TTC549 (cell line): ENCODE data around the gene ITGA1.
"Not testable (repeated sequence)": the region's sequence is repeated elsewhere in the genome, so short reads cannot be mapped to it uniquely, and the experiment has no call there.

Experiments used
- FAIRE-seq: peaks from 2 replicates; lab custom pipeline; 2012; peaks lifted over from hg19 to GRCh38; lab: Jason Lieb, UNC

Gene ITGA1

GRCh38 chr5:52964138-52964537 lies 176.4 kb downstream of the ITGA1 start:
- FAIRE-seq: no peak

DNA sequence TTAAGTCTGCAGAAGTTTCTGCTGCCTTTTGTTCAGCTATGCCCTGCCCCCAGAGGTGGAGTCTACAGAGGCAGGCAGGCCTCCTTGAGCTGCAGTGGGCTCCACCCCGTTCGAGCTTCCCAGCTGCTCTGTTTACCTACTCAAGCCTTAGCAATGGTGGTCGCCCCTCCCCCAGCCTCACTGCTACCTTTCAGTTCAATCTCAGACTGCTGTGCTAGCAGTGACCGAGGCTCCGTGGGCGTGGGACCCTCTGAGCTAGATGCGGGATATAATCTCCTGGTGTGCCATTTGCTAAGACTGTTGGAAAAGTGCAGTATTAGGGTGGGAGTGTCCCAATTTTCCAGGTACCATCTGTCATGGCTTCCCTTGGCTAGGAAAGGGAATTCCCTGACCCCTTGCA lies 188.4 kb downstream of the ITGA1 start:
- FAIRE-seq: not testable (repeated sequence)

DNA sequence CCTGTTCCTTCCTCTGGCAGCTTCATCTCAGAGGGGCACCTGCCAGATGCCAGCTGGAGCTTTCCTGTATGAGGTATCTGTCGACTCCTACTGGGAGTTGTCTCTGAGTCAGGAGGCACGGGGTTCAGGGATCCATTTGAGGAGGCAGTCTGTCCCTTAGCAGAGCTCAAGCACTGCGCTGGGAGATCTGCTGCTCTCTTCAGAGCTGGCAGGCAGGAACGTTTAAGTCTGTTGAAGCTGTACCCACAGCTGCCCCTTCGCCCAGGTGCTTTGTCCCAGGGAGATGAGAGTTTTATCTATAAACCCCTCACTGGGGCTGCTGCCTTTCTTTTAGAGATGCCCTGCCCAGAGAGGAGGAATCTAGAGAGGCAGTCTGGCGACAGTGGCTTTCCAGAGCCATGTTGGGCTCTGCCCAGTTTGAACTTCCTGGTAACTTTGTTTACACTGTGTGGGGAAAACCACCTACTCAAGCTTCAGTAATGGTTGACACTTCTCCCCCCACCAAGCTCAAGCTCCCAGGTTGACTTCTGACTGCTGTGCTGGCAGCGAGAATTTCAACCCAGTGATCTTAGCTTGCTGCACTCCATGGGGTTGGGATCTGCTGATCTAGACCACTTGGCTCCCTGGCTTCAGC lies 189.7 kb downstream of the ITGA1 start:
- FAIRE-seq: no peak

DNA sequence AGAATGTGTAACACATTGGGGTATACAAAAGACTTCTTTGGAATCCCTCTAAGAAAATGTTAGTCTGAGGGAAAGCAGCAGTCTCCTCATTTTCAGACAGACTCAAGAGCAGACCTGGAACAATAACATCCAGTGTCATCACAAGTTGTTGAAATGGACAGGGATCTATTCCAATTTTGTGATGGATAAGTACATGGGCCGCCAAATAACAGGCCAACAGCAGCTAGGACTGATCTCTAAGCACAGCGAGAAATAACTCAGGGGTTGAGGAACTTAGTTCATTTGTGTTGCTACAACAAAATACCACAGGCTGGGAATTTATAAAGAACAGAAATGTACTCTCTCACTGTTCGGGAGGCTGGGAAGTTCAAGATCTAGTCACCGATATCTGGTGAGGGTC lies 193.8 kb downstream of the ITGA1 start:
- no peak for FAIRE-seq

- no peak for FAIRE-seq
These were observed 196.3 kb downstream of the ITGA1 start for GRCh38 chr5:52983731-52984636.

DNA sequence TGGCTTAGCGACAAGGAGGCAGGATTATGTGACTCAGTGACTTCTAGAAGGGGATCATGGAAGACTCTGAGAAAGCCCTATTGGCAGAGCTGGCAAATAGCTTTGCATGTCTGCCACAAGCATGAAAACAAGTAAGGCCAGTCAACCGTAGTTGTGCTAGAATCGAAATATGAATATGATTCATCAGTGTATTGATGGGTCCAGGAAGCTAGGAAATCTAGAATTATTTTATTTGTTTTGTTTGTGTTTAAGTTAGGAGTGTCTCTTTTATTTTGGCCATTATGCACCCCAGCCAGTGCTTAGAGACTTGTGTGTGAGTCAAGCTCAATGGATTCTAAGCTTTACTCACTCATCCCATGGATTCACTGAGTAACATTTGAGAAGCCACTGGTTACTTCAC lies 197.6 kb downstream of the ITGA1 start:
- no peak for FAIRE-seq

DNA sequence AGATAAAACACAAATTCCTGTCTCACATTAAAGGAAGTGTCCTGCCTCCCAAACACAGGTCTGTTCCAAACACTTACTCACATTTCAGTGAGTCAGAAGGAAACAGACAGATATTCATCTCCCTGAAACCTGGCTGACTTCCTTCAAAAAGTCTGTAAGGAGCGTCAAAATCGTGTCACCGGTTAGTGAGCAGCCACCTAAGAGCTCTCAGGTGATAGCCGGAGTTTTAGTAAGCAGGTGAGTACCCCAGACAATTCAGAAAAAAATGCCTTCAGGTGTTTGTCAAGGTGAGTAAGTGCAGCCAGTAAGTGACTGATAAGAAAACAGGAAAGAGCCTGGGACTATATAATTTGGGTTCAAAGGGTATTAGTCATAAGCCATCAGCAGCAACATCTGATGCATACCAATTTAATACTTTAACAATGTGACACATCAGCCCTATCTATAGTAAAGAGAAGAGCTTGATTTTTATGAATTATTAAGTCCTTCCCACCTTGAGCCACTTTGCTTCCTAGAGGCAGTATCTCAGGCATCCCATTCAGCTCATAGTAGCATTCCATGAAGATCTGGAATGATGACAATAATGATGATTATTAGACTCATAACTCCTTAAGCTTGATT lies 200.1 kb downstream of the ITGA1 start:
- FAIRE-seq: no peak

DNA sequence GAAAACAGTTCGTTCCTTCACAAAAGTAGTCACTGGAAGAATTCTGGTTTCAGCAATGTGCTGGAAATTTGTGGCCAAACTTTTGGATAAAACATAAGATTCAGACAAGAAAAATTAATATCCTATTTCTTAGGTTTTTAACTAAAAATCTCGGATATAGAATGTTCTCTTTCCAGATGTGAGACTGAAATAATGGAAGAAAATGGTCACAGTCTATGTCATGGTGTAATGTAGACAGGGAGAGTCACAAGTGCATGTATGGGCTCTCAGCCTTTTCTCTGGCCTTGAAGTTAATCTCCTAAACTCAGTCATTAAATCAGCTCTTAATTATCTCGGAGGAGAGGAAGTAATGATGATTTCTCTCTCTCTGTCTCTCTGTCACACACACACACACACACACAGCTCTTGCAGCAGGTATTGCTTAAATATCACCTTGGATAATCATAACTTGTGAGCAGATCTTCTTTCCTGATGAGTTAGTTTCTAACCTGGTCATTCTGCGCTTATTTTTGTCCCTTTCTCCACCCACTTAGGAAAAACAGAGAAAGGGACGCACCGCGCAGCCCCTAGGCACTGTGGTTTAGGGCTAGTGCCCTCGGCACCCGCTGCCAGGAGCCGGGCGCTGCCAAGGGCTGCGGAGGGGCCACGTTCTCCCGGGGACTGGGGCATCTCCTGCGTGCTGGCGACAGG lies 200.8 kb downstream of the ITGA1 start:
- no peak for FAIRE-seq

GRCh38 chr5:52989025-52989780 lies 201.5 kb downstream of the ITGA1 start, which contains the start of gene ITGA2:
ITGA2 (plus strand) TSS chr5:52989352; CDS start chr5:52989469, 117 bp downstream.
- FAIRE-seq: no peak

GRCh38 chr5:52989781-52990527 lies 202.2 kb downstream of the ITGA1 start:
- no peak for FAIRE-seq

- FAIRE-seq: no peak
These were observed 202.8 kb downstream of the ITGA1 start for GRCh38 chr5:52990528-52990925.

DNA sequence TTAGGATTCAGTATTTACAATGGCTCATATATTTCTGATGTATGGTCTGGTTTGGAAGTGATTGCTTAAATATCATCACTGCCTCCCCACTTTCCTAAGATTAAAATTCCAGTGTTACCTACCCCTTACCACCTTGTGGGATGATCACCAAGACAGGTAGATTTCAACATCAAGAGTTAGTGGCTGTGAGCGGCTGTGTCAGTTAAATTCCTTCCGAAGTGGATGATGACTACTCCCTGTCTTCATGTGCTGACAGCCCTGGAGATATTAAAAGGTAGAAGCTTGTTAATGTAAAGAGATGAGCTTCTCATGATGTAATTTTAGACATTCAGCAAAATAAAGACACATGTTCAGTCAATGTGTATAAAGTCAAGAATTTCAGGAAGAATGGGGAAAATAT lies 205.7 kb downstream of the ITGA1 start:
- FAIRE-seq: no peak

GRCh38 chr5:52994266-52994665 lies 206.6 kb downstream of the ITGA1 start:
- no peak for FAIRE-seq

GRCh38 chr5:52995095-52995494 lies 207.4 kb downstream of the ITGA1 start:
- no peak for FAIRE-seq

DNA sequence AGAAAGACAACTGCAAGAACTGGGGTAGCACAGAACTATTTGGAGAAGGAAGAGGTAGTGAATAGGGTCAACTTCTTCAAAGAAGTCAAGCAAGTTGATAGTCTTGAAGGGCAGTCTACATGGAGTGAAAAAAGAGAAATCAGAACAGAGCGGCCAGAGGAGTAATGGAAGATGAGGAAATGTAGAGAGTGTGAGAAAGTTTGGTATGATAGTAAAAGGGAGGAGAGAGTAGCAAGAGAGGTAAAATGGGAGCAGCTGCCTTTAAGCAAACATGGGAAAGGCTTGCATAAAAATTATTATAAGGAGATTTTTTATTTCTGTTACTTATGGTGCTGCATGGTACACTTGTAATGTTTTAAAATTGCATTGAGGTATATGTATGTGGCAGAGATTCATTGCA lies 208.2 kb downstream of the ITGA1 start:
- FAIRE-seq: no peak

DNA sequence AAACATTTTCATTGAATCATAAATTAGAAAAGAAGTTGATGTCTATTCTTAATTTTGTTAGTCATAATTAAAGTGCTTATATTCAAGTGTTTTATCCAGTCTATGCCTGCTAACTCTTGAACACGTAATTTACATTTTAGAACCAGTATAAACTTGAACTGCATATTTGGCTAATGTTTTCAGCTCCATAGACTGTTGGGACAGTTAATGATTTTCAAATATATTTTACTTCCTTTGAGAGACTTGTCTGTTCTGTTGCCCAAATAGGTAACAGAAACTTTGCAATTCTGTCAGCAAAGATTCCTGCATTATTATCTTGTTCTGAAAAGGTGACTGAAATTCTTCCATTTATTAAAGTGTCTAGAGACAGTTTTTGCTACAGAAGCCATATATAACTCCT lies 209.3 kb downstream of the ITGA1 start:
- FAIRE-seq: no peak

DNA sequence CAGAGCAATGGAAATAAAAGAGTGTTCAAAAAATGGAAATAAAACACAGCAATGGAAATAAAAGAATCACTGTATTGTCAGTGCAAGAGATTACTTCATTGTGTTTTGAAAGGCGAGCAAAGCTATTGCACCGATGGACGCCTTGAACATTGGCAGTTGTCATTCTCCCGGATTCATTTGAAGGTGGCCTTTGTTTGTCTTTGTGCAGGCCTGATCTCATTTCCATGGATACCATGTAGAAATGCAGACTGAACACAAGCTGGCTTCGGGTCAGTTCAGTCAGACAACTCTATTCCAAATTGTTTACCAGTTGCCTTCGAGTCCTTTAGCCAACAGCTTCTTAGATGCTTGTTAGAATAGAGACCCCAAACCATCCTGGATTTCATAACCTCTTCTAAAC lies 209.7 kb downstream of the ITGA1 start:
- FAIRE-seq: no peak

DNA sequence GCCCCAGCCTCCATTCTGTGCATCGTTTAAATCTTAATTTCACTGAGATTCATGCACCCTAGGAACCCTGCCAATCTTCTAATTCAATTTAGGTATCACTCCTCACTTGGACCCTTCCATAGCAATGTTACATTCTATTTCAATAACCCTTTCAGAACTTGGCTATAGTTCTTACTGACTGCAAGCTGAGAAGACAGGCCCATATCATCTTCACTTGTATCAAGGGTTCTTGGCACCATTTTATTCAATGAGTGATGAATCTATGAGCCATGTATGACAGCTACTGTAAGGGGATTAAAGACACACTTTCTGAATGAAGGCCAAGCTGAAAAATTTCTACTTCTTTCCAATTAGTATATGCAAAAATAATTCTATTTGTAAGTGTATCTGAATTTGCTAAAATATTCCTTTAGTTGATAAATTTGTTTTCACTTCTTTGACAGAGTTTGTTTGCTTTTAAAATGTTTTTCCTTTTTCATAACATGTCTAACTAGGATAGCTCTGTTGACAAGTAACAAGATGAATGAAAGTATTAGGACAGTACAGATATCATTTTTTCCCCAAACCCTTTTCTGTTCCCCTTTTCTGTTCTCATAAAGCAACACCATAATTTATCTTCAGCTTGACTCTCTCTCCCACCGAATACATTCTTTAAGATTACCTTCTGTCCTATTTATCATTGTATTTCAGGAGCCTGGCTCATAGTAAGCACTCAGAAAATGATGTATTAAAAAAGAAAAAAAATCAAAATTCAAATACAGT lies 211.0 kb downstream of the ITGA1 start:
- no peak for FAIRE-seq

DNA sequence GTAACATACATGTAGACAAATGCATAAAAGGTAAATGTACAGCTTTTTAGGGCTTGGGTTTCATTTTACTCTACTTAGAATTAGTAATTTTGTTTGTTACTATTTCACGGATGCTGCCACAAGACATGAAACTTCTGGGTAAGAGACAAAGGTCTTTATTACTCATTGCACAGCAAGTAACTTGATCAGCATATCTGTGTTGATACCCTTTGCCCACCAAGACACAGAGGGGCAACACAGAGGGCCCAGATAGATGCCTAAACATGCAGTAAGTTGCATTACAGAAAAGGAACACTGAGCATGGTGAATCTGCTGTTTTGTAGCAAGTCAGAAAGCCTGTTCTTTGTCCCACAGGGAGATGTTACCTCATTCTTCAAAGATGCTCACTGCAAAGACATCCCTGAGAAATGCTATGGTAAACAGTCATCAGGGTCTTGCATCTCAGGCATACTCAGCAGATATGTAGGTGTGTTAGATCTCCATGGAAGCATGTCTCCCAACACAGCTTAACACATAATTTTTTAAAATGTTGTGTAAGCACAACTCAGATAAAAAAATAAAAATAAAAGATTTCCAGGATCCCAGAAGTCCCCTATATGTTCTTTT lies 211.7 kb downstream of the ITGA1 start:
- no peak for FAIRE-seq

GRCh38 chr5:53001541-53001940 lies 213.8 kb downstream of the ITGA1 start:
- FAIRE-seq: no peak
